K562 (cell line): ENCODE measurements around the gene ZNF276. TPM values are rescaled to one million over a fixed set of nuclear protein-coding genes. Genes with fewer than 3 reads are reported as not detected.
A peak's percentile ranks its signal among the peaks of the same experiment; 100 is the strongest.

Experiments
- C11orf30 ChIP-seq: fragments of 450-650 bp; IDR thresholded peaks from 2 replicates; pipeline ENCODE4 v1.6.1; 2016; ENCODE audit warnings: low read depth, mild to moderate bottlenecking
- DMBX1 ChIP-seq: fragments of 250-450 bp; sonication (Bioruptor Pico); IDR thresholded peaks from 2 replicates; pipeline ENCODE4 v1.8.0; 2022; ENCODE audit warnings: inconsistent platforms, mild to moderate bottlenecking, moderate library complexity, borderline replicate concordance
- FOS ChIP-seq: IDR thresholded peaks from 3 replicates; pipeline ENCODE4 v1.6.1; 2011; ENCODE audit not compliant: insufficient read length; ENCODE audit errors: extremely low read depth
- FOXJ3 ChIP-seq: sonication (generic); formaldehyde crosslinking; IDR thresholded peaks from 2 replicates; pipeline ENCODE4 v1.4.0; 2020; ENCODE audit warnings: mild to moderate bottlenecking, missing genetic modification reagents
- GABPA ChIP-seq: fragments of 200-800 bp; sonication (Bioruptor generic); conservative IDR thresholded peaks from 2 replicates; pipeline ENCODE4 v1.6.1; 2016; ENCODE audit warnings: low read depth, missing genetic modification characterization, missing compliant biosample characterization
- MAFG ChIP-seq: fragments of 450-650 bp; conservative IDR thresholded peaks from 2 replicates; pipeline ENCODE4 v1.6.1; 2016; ENCODE audit warnings: missing genetic modification characterization, missing compliant biosample characterization
- MEF2D ChIP-seq: conservative IDR thresholded peaks from 2 replicates; pipeline ENCODE4 v1.6.1; 2016; ENCODE audit warnings: low read depth, missing genetic modification characterization, missing compliant biosample characterization
- MGA ChIP-seq: fragments of 450-650 bp; IDR thresholded peaks from 2 replicates; pipeline ENCODE4 v1.6.1; 2016; ENCODE audit warnings: mild to moderate bottlenecking, moderate library complexity
- MNT ChIP-seq, 2 experiments: fragments of 450-650 bp; conservative IDR thresholded peaks; 2 replicates each; pipeline ENCODE4 v1.6.1; 2017; ENCODE audit warnings: mild to moderate bottlenecking in 2 of 2, moderate library complexity in 2 of 2
- NR2C1 ChIP-seq, 2 experiments: fragments of 450-650 bp; IDR thresholded peaks; 2 replicates each; pipeline ENCODE4 v1.6.1; 2017; ENCODE audit warnings: mild to moderate bottlenecking in 2 of 2, antibody characterized with exemption in 1 of 2, inconsistent platforms in 1 of 2, missing compliant biosample characterization in 1 of 2, missing genetic modification characterization in 1 of 2
- POU5F1 ChIP-seq: fragments of 150-350 bp; IDR thresholded peaks from 2 replicates; pipeline ENCODE4 v1.6.1; 2014; ENCODE audit warnings: borderline replicate concordance, low read length, low read depth, mild to moderate bottlenecking; ENCODE audit not compliant: partially characterized antibody
- RBFOX2 ChIP-seq: fragments of 200-400 bp; formaldehyde crosslinking; IDR thresholded peaks from 2 replicates; pipeline ENCODE4 v1.6.1; 2017; ENCODE audit warnings: low read depth, mild to moderate bottlenecking, low read length, moderate library complexity
- ZFP30 ChIP-seq: fragments of 250-450 bp; sonication (Bioruptor Pico); IDR thresholded peaks from 2 replicates; pipeline ENCODE4 v1.8.0; 2022; ENCODE audit warnings: moderate library complexity, mild to moderate bottlenecking, inconsistent platforms, borderline replicate concordance
- polyA plus RNA-seq, 8 experiments: library from polyadenylated mRNA; depleted of rRNA in 4 of 8; stranded (reverse) in 5 of 8; unstranded in 3 of 8; fragments of >200 nt; fragmentation: Nextera tagmentation in 2 of 8; fragmentation: Illumina TruSeq in 1 of 8; extraction: Ambion mirVana in 2 of 8; extraction: Trizol in 1 of 8; gene quantifications; 2 replicates each; pipeline versions ENCODE4 v1.2.1 to v1.2.3, GENCODE V29; 2011 to 2014; ENCODE audit warnings: inconsistent platforms in 1 of 8, missing spikeins in 1 of 8
- total RNA-seq, 7 experiments: library from RNA; depleted of rRNA in 6 of 7; stranded (reverse); fragments of >200 nt in 6 of 7; fragmentation: Illumina TruSeq in 2 of 7; extraction: Trizol in 2 of 7; gene quantifications; 2 replicates each; pipeline versions ENCODE4 v1.2.1 to v1.2.3, GENCODE V29; 2011 to 2021; ENCODE audit warnings: low replicate concordance in 1 of 7

ZNF276 gene
- total and polyA plus RNA-seq, 9 of the 15 experiments (the other 6 are each of a cell fraction or from before 2014, with no cell fraction given) = 0.49 to 43.9 (median 15.8) TPM

- peak; percentile 83 for TF ChIP-seq MGA
- TF ChIP-seq POU5F1 = no peak
- TF ChIP-seq DMBX1 (CRISPR knock-in tag) = no peak
- TF ChIP-seq FOS = no peak
- TF ChIP-seq MAFG = no peak
- TF ChIP-seq MNT (conservative IDR thresholded peaks at IDR 0.05) = peak; percentile 79 to 92
- TF ChIP-seq GABPA (tag) = peak; percentile 81
- TF ChIP-seq RBFOX2 = peak; percentile 75
- TF ChIP-seq MEF2D (tag) = no peak
- TF ChIP-seq FOXJ3 (CRISPR knock-in tag) = no peak
- no peak for TF ChIP-seq C11orf30
- no peak for TF ChIP-seq ZFP30 (CRISPR knock-in tag)
- no peak for TF ChIP-seq NR2C1 (IDR thresholded peaks at IDR 0.05)
- TF ChIP-seq NR2C1 (tag; IDR thresholded peaks at IDR 0.05) = no peak
These were observed 19.6 kb upstream of the ZNF276 start, which contains the start of gene SPATA2L (continued) for GRCh38 chr16:89701425-89702406.
